Measurements from ENCODE around the gene AOPEP.

GRCh38 chr9:95049761-95050160 is 323.3 kb downstream of the AOPEP start:
- no peak for TF ChIP-seq EZH2phosphoT487 (IDR thresholded peaks at IDR 0.05; ENCODE audit: borderline replicate concordance)
- TF ChIP-seq, protein P1, sequence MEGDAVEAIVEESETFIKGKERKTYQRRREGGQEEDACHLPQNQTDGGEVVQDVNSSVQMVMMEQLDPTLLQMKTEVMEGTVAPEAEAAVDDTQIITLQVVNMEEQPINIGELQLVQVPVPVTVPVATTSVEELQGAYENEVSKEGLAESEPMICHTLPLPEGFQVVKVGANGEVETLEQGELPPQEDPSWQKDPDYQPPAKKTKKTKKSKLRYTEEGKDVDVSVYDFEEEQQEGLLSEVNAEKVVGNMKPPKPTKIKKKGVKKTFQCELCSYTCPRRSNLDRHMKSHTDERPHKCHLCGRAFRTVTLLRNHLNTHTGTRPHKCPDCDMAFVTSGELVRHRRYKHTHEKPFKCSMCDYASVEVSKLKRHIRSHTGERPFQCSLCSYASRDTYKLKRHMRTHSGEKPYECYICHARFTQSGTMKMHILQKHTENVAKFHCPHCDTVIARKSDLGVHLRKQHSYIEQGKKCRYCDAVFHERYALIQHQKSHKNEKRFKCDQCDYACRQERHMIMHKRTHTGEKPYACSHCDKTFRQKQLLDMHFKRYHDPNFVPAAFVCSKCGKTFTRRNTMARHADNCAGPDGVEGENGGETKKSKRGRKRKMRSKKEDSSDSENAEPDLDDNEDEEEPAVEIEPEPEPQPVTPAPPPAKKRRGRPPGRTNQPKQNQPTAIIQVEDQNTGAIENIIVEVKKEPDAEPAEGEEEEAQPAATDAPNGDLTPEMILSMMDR (conservative IDR thresholded peaks at IDR 0.05; ENCODE audit: low read length) = no peak
